ENCODE data around the gene SNHG17. TPM values are rescaled to one million over a fixed set of nuclear protein-coding genes. Genes with fewer than 3 reads are reported as not detected.

The SNHG17 gene
- total RNA-seq, 1 experiment from 2014 or later = 105 TPM

DNA sequence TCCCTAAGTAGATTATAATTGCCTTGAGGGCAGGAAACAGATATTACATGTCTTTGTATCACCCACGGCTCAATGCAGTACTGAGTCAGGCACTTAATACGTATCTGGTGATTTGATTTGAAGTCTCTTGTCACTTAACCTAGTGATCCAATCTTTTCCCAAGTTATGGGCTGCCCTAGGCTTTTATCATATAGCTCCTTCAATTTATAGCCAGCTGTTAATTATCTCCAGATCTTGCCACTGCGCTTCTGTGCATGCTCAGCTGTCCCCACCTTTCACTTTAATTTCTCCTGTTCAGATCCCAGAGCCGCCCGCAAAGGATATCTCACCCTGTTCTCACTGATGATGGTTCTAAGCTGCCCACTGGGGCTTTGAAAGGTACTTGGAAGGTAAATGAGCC, 41.9 kb downstream of the SNHG17 start:
- no peaks in the 10 kb centered on the region for H3K36me3 ChIP-seq (ENCODE audit: insufficient read depth, low read length, poor library complexity, severe bottlenecking)
- no TSS peak for BruUV-seq (replicated peaks)
- no peaks in the 10 kb centered on the region for H3K27me3 ChIP-seq (replicated peaks; ENCODE audit: insufficient read depth, low read depth, low read length, poor library complexity)
- no peak for DNase-seq (ENCODE audit: low spot score)
- TF ChIP-seq, protein P1, sequence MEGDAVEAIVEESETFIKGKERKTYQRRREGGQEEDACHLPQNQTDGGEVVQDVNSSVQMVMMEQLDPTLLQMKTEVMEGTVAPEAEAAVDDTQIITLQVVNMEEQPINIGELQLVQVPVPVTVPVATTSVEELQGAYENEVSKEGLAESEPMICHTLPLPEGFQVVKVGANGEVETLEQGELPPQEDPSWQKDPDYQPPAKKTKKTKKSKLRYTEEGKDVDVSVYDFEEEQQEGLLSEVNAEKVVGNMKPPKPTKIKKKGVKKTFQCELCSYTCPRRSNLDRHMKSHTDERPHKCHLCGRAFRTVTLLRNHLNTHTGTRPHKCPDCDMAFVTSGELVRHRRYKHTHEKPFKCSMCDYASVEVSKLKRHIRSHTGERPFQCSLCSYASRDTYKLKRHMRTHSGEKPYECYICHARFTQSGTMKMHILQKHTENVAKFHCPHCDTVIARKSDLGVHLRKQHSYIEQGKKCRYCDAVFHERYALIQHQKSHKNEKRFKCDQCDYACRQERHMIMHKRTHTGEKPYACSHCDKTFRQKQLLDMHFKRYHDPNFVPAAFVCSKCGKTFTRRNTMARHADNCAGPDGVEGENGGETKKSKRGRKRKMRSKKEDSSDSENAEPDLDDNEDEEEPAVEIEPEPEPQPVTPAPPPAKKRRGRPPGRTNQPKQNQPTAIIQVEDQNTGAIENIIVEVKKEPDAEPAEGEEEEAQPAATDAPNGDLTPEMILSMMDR (conservative IDR thresholded peaks at IDR 0.05; ENCODE audit: low read depth, low read length) = no peak
- TF ChIP-seq EZH2 (IDR thresholded peaks at IDR 0.05; ENCODE audit: borderline replicate concordance, low read depth, low read length, poor library complexity, severe bottlenecking) = no peak
- POLR2A ChIA-PET (ENCODE audit: low non-redundant PET) = no interaction called here
- no peak overlapping the region for H3K4me3 ChIP-seq (ENCODE audit: low read depth, low read length, poor library complexity, severe bottlenecking)
- no peaks in the 10 kb centered on the region for H3K4me1 ChIP-seq (ENCODE audit: insufficient read depth, low read length, poor library complexity, severe bottlenecking)
- intact Hi-C loops (cut with micrococcal nuclease; ENCODE audit: unreplicated experiment) = no loop called here
- H3K27ac ChIP-seq (ENCODE audit: low read depth, low read length, poor library complexity, severe bottlenecking) = no peak overlapping the region
- no peaks in the 10 kb centered on the region for H3K9me3 ChIP-seq (ENCODE audit: low read depth, low read length, poor library complexity, severe bottlenecking)
- CTCF ChIA-PET = no interaction called here

- no peak for DNase-seq (ENCODE audit: low spot score)
- intact Hi-C loops (cut with micrococcal nuclease; ENCODE audit: unreplicated experiment) = no loop called here
- ChIA-PET POLR2A (ENCODE audit: low non-redundant PET) (no interaction called here), CTCF (no interaction called here)
- Histone ChIP-seq H3K9me3 (ENCODE audit: low read depth, low read length, poor library complexity, severe bottlenecking) (no peaks in the 10 kb centered on the region), H3K4me1 (ENCODE audit: insufficient read depth, low read length, poor library complexity, severe bottlenecking) (no peaks in the 10 kb centered on the region), H3K4me3 (ENCODE audit: low read depth, low read length, poor library complexity, severe bottlenecking) (no peak overlapping the region), H3K27me3 (replicated peaks; ENCODE audit: insufficient read depth, low read depth, low read length, poor library complexity) (no peaks in the 10 kb centered on the region), H3K27ac (ENCODE audit: low read depth, low read length, poor library complexity, severe bottlenecking) (no peak overlapping the region), H3K36me3 (ENCODE audit: insufficient read depth, low read length, poor library complexity, severe bottlenecking) (no peaks in the 10 kb centered on the region)
- TF ChIP-seq EZH2 (IDR thresholded peaks at IDR 0.05; ENCODE audit: borderline replicate concordance, low read depth, low read length, poor library complexity, severe bottlenecking) = no peak
- TF ChIP-seq, protein P1 (conservative IDR thresholded peaks at IDR 0.05; ENCODE audit: low read depth, low read length) = no peak
- BruUV-seq (replicated peaks) = no TSS peak
Observed at GRCh38 chr20:38392356-38392755, 42.8 kb downstream of the SNHG17 start.

- Histone ChIP-seq H3K27me3 (replicated peaks; ENCODE audit: insufficient read depth, low read depth, low read length, poor library complexity) (no peaks in the 10 kb centered on the region), H3K4me1 (ENCODE audit: insufficient read depth, low read length, poor library complexity, severe bottlenecking) (no peaks in the 10 kb centered on the region), H3K9me3 (ENCODE audit: low read depth, low read length, poor library complexity, severe bottlenecking) (no peaks in the 10 kb centered on the region), H3K4me3 (ENCODE audit: low read depth, low read length, poor library complexity, severe bottlenecking) (no peak overlapping the region), H3K36me3 (ENCODE audit: insufficient read depth, low read length, poor library complexity, severe bottlenecking) (no peaks in the 10 kb centered on the region), H3K27ac (ENCODE audit: low read depth, low read length, poor library complexity, severe bottlenecking) (no peak overlapping the region)
- BruUV-seq (replicated peaks) = no TSS peak
- DNase-seq (ENCODE audit: low spot score) = no peak
- CTCF ChIA-PET = no interaction called here
- TF ChIP-seq EZH2 (IDR thresholded peaks at IDR 0.05; ENCODE audit: borderline replicate concordance, low read depth, low read length, poor library complexity, severe bottlenecking) = no peak
- TF ChIP-seq, protein P1 (conservative IDR thresholded peaks at IDR 0.05; ENCODE audit: low read depth, low read length) = no peak
- intact Hi-C loops (cut with micrococcal nuclease; ENCODE audit: unreplicated experiment) = no loop called here
- POLR2A ChIA-PET (ENCODE audit: low non-redundant PET) = no interaction called here
Observed at GRCh38 chr20:38387953-38388352, 47.2 kb downstream of the SNHG17 start.
